OCI-LY7 (cell line): Measurements from ENCODE around the gene TJAP1.

ENCODE experiments used
- CTCF ChIP-seq: fragments of 200-600 bp; sonication (generic); conservative IDR thresholded peaks from 2 replicates; pipeline ENCODE4 v1.5.1; 2014; ENCODE audit warnings: mild to moderate bottlenecking, antibody characterized with exemption, low read length, moderate library complexity, mixed read lengths
- EZH2phosphoT487 ChIP-seq: fragments of 200-600 bp; sonication (generic); IDR thresholded peaks from 2 replicates; pipeline ENCODE4 v1.6.1; 2018; ENCODE audit warnings: low read depth, borderline replicate concordance, mild to moderate bottlenecking, mixed run types, antibody characterized with exemption, low read length, moderate library complexity, mixed read lengths

GRCh38 chr6:43492673-43493072, 15.3 kb downstream of the TJAP1 start:
- TF ChIP-seq CTCF = no peak
- no peak for TF ChIP-seq EZH2phosphoT487
